Neural progenitor cell (in vitro differentiated cells): ENCODE results near the gene PGAP3.

Experiments used
- CTCF ChIP-seq: fragments of 200-600 bp; sonication (generic); IDR thresholded peaks from 2 replicates; pipeline ENCODE4 v1.5.1; 2017; ENCODE audit warnings: antibody characterized with exemption, mild to moderate bottlenecking
- EZH2 ChIP-seq: fragments of 200-600 bp; sonication (generic); IDR thresholded peaks from 2 replicates; pipeline ENCODE4 v1.6.1; 2017; ENCODE audit warnings: antibody characterized with exemption, mild to moderate bottlenecking, moderate library complexity
- EZH2phosphoT487 ChIP-seq: fragments of 200-600 bp; sonication (generic); IDR thresholded peaks from 2 replicates; pipeline ENCODE4 v1.6.1; 2017; ENCODE audit warnings: antibody characterized with exemption

DNA sequence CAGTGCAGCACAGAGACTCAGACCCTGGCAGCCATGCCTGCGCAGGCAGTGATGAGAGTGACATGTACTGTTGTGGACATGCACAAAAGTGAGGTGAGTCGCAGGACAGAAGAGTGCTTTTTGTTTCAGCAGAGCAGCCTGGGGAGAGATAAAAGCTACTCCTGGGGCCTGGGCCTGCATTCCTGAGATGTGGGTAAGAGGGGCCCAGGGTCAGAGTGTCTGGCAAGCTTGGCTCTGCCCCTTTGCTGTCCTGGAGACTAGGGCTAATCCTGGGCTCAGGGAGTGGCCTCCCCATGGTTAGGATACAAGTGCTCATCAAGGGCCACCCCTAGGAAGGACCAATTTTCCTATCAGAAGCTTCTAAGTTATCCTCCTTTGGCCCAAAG, 7.2 kb upstream of the PGAP3 start:
- TF ChIP-seq EZH2phosphoT487: no peak
- TF ChIP-seq CTCF: no peak
- TF ChIP-seq EZH2: no peak
